Measurements from ENCODE around the gene ERCC8.

GRCh38 chr5:60852940-60853339 lies 91.9 kb downstream of the ERCC8 start:
- TF ChIP-seq, protein P1, sequence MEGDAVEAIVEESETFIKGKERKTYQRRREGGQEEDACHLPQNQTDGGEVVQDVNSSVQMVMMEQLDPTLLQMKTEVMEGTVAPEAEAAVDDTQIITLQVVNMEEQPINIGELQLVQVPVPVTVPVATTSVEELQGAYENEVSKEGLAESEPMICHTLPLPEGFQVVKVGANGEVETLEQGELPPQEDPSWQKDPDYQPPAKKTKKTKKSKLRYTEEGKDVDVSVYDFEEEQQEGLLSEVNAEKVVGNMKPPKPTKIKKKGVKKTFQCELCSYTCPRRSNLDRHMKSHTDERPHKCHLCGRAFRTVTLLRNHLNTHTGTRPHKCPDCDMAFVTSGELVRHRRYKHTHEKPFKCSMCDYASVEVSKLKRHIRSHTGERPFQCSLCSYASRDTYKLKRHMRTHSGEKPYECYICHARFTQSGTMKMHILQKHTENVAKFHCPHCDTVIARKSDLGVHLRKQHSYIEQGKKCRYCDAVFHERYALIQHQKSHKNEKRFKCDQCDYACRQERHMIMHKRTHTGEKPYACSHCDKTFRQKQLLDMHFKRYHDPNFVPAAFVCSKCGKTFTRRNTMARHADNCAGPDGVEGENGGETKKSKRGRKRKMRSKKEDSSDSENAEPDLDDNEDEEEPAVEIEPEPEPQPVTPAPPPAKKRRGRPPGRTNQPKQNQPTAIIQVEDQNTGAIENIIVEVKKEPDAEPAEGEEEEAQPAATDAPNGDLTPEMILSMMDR (IDR thresholded peaks at IDR 0.05) = no peak
- no peak for TF ChIP-seq POLR2A (IDR thresholded peaks at IDR 0.05)
